Right renal cortex interstitium (tissue), 3 donors: Measurements from ENCODE around the gene SLC2A9. TPM values are rescaled to one million over a fixed set of nuclear protein-coding genes. Genes with fewer than 3 reads are reported as not detected.

Experiments
- polyA plus RNA-seq, 3 donors: library from polyadenylated mRNA; unstranded; fragments of 120-200 nt; gene quantifications; one replicate each; pipeline ENCODE4 v1.2.1, GENCODE V29; 2013; ENCODE audit not compliant: insufficient read length in 3 of 3

Gene SLC2A9
- polyA plus RNA-seq, 3 donors = 8.4 to 11.3 (median 9.0) TPM

Other genes with a start within 250 kb of the SLC2A9 start
- gene DRD5, start 239.9 kb downstream of the SLC2A9 start, polyA plus RNA-seq = under 1 TPM; 0.43 to 0.67 (median 0.51) TPM
- gene WDR1, start 95.3 kb upstream of the SLC2A9 start, polyA plus RNA-seq = 100 to 1,000 TPM; 199 to 219 (median 202) TPM